GM12878 (cell line): ENCODE measurements around the gene TTLL3. TPM values are rescaled to one million over a fixed set of nuclear protein-coding genes. Genes with fewer than 3 reads are reported as not detected.

Experiments
- ATAC-seq: fragments of 200-7000 bp; cut with Tn5 transposase; 3 replicates; pipeline ENCODE4 v1.9.1; 2020; ENCODE audit warnings: mild to moderate bottlenecking, moderate library complexity
- BruUV-seq: library from RNA; stranded (reverse); fragments of 400-500 nt; replicated peaks from 2 replicates; lab custom pipeline; 2021; lab: Mats Ljungman, UMichigan
- CTCF ChIA-PET: fragments of 300-600 bp; sonication (Branson Sonifier 250); formaldehyde crosslinking; extraction: SDS; loops from one replicate; lab custom pipeline; 2021; ENCODE audit warnings: inconsistent platforms; lab: Yijun Ruan, JAX
- POLR2A ChIA-PET: fragments of 350-600 bp; formaldehyde crosslinking; extraction: SDS; loops from one replicate; lab custom pipeline; 2021; ENCODE audit warnings: inconsistent platforms; lab: Charles Lee
- RAD21 ChIA-PET: fragments of 300-600 bp; sonication (Branson Sonifier 250); formaldehyde crosslinking; loops from one replicate; lab custom pipeline; 2023; ENCODE audit warnings: antibody characterized with exemption; ENCODE audit not compliant: unreplicated experiment; lab: Charles Lee
- SMC1A ChIA-PET: fragments of 300-600 bp; sonication (Branson Sonifier 250); formaldehyde crosslinking; loops from one replicate; lab custom pipeline; 2023; ENCODE audit not compliant: unreplicated experiment, uncharacterized antibody; lab: Charles Lee
- DNase-seq: peaks from one replicate; pipeline ENCODE4 v3.0.0-alpha.2; 2011; ENCODE audit warnings: low read depth, low spot score
- FAIRE-seq: peaks from 3 replicates; lab custom pipeline; 2011; peaks lifted over from hg19 to GRCh38; lab: Jason Lieb, UNC
- H2AFZ ChIP-seq: 2 replicates; pipeline ENCODE4 v1.6.0; 2011; ENCODE audit warnings: low read depth, low read length, control low read depth; ENCODE audit not compliant: control insufficient read depth
- H3K27ac ChIP-seq: 2 replicates; pipeline ENCODE4 v1.5.1; 2011; ENCODE audit warnings: control low read depth; ENCODE audit not compliant: control insufficient read depth, insufficient read depth
- H3K27me3 ChIP-seq, 2 experiments: replicated peaks in 1 of 2; 2 replicates each; pipeline versions ENCODE4 v1.6.0 to v1.6.1; 2011; ENCODE audit warnings: low read length in 1 of 2; ENCODE audit not compliant: control insufficient read depth in 2 of 2, insufficient read depth in 2 of 2
- H3K36me3 ChIP-seq, 2 experiments: 2 replicates each; pipeline ENCODE4 v1.5.1; 2011; ENCODE audit warnings: low read length in 1 of 2; ENCODE audit not compliant: control insufficient read depth in 2 of 2, insufficient read depth in 2 of 2
- H3K4me1 ChIP-seq: 2 replicates; pipeline ENCODE4 v1.6.1; 2011; ENCODE audit warnings: mild to moderate bottlenecking, low read length, moderate library complexity, mixed read lengths; ENCODE audit not compliant: control insufficient read depth, insufficient read depth
- H3K4me2 ChIP-seq: 2 replicates; pipeline ENCODE4 v1.6.0; 2011; ENCODE audit warnings: control low read depth; ENCODE audit not compliant: control insufficient read depth, insufficient read depth
- H3K4me3 ChIP-seq: fragments of 200-600 bp; sonication (generic); 2 replicates; pipeline ENCODE4 v1.5.1; 2016
- H3K79me2 ChIP-seq: 2 replicates; pipeline ENCODE4 v1.6.0; 2011; ENCODE audit warnings: low read length; ENCODE audit not compliant: control insufficient read depth, insufficient read depth
- H3K9ac ChIP-seq: 2 replicates; pipeline ENCODE4 v1.8.0; 2011; ENCODE audit warnings: low read length, control low read depth, mixed read lengths; ENCODE audit not compliant: control insufficient read depth, insufficient read depth
- H3K9me3 ChIP-seq: replicated peaks from 3 replicates; pipeline ENCODE4 v1.5.1; 2011; ENCODE audit warnings: mild to moderate bottlenecking, low read length; ENCODE audit not compliant: control insufficient read depth, insufficient read depth
- H4K20me1 ChIP-seq: 2 replicates; pipeline ENCODE4 v1.6.0; 2011; ENCODE audit not compliant: control insufficient read depth, insufficient read depth
- BHLHE40 ChIP-seq, 2 experiments: fragments of 450-650 bp in 1 of 2; IDR thresholded peaks; 2 replicates each; pipeline ENCODE4 v1.6.1; 2011 to 2017; ENCODE audit warnings: low read depth in 2 of 2, borderline replicate concordance in 1 of 2, improper control_type of control experiment in 1 of 2, low read length in 1 of 2, mild to moderate bottlenecking in 1 of 2
- CHD4 ChIP-seq: fragments of 200-600 bp; sonication (generic); IDR thresholded peaks from 2 replicates; pipeline ENCODE4 v1.6.1; 2016; ENCODE audit warnings: mild to moderate bottlenecking
- EP300 ChIP-seq, 2 experiments: fragments of 150-350 bp in 1 of 2; IDR thresholded peaks; 2 replicates each; pipeline ENCODE4 v1.6.1; 2011 to 2012; ENCODE audit warnings: low read depth in 2 of 2, low read length in 2 of 2, borderline replicate concordance in 1 of 2, improper control_type of control experiment in 1 of 2, inconsistent platforms in 1 of 2; ENCODE audit not compliant: control insufficient read depth in 1 of 2
- IRF4 ChIP-seq: IDR thresholded peaks from 2 replicates; pipeline ENCODE4 v1.6.1; 2011; ENCODE audit warnings: low read depth, low read length
- KAT2A ChIP-seq: conservative IDR thresholded peaks from 2 replicates; pipeline ENCODE4 v1.6.1; 2011; ENCODE audit warnings: low read depth, low read length; ENCODE audit not compliant: control insufficient read depth
- NRF1 ChIP-seq: conservative IDR thresholded peaks from 2 replicates; pipeline ENCODE4 v1.6.1; 2011; ENCODE audit warnings: mild to moderate bottlenecking, low read depth, low read length, improper control_type of control experiment
- whole genome bisulfite sequencing: methylation state at CpG from one replicate; pipeline ENCODE4 v1.1.6; 2016; ENCODE audit warnings: low lambda C conversion rate; ENCODE audit not compliant: insufficient replicate concordance, insufficient coverage; ENCODE audit errors: missing lambda C conversion rate; 5-methylcytosine and 5-hydroxymethylcytosine counted together
- in situ Hi-C: fragments of 300-500 bp; cut with MboI; formaldehyde crosslinking; loops from 9 replicates; pipeline ENCODE4 v1.14.3; 2018; ENCODE audit warnings: mixed read lengths
- intact Hi-C: fragments of 100-400 bp; cut with micrococcal nuclease; formaldehyde crosslinking; loops from one replicate; pipeline ENCODE4 v1.14.2; 2022; ENCODE audit not compliant: unreplicated experiment
- polyA plus RNA-seq, 11 experiments: library from polyadenylated mRNA; depleted of rRNA in 4 of 11; unstranded in 6 of 11; stranded (reverse) in 5 of 11; fragments of >200 nt; fragmentation: Nextera tagmentation in 4 of 11; fragmentation: Illumina TruSeq in 1 of 11; extraction: Ambion mirVana in 4 of 11; extraction: Trizol in 1 of 11; gene quantifications; 1 replicate in 1 of 11; 2 replicates in 10 of 11; pipeline versions ENCODE4 v1.2.1 to v1.2.3, GENCODE V29; 2011 to 2016; ENCODE audit warnings: inconsistent platforms in 2 of 11, missing spikeins in 2 of 11, low read depth in 1 of 11
- total RNA-seq, 4 experiments: library from RNA; depleted of rRNA in 3 of 4; stranded (reverse); fragments of >200 nt in 3 of 4; fragmentation: Illumina TruSeq in 1 of 4; extraction: Trizol in 1 of 4; gene quantifications; 2 replicates each; pipeline versions ENCODE4 v1.2.1 to v1.2.3, GENCODE V29; 2013 to 2021
- TF ChIP-seq, protein P1 (sequence below): fragments of 450-650 bp; IDR thresholded peaks from 2 replicates; pipeline ENCODE4 v1.6.1; 2017; ENCODE audit warnings: mild to moderate bottlenecking, low read depth, inconsistent platforms; ENCODE audit not compliant: poor library complexity, severe bottlenecking
- TF ChIP-seq, protein P2 (sequence below): fragments of 450-650 bp; IDR thresholded peaks from 2 replicates; pipeline ENCODE4 v1.6.1; 2017; ENCODE audit warnings: mild to moderate bottlenecking, moderate library complexity
- TF ChIP-seq, protein P3 (sequence below): fragments of 450-650 bp; IDR thresholded peaks from 2 replicates; pipeline ENCODE4 v1.6.1; 2017; ENCODE audit warnings: mild to moderate bottlenecking
- TF ChIP-seq, protein P4 (sequence below): IDR thresholded peaks from 2 replicates; pipeline ENCODE4 v1.6.1; 2012; ENCODE audit warnings: low read length, inconsistent platforms

The TTLL3 gene
- total and polyA plus RNA-seq, 10 of the 15 experiments (the other 5 are each of a cell fraction or from before 2014, with no cell fraction given): 4.2 to 51.3 (median 18.9) TPM

DNA sequence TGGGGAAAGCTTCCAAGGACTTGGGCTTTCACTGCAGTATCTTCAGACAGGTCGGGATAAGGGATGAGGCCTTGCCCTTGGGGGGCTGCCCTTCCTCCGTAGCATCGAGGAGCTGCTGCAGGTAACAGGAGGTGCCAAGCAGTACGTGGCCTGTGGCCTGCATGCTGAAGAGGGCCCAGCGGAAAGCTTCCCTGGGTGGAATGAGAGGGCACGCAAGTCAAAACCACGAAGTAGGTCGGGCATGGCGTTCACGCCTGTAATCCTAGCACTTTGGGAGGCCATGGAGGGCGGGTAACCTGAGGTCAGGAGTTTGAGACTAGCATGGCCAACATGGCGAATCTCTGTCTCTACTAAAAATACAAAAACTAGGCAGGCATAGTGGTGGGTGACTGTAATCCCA is 57.0 kb downstream of the TTLL3 start:
- Histone ChIP-seq H3K79me2 (no peaks in the 10 kb centered on the region), H3K9ac (no peak overlapping the region), H3K4me1 (no peaks in the 10 kb centered on the region), H3K4me3 (no peak overlapping the region), H3K36me3 (no peaks in the 10 kb centered on the region), H3K27me3 (peaks cover 0 to 2% of the 10 kb centered on the region in 2 experiments; a peak in 1 of 4 replicates), H3K27ac (no peak overlapping the region), H3K4me2 (no peak overlapping the region), H4K20me1 (no peaks in the 10 kb centered on the region), H2AFZ (no peak overlapping the region), H3K9me3 (no peaks in the 10 kb centered on the region)
- ChIA-PET SMC1A (no interaction called here), POLR2A (no interaction called here), CTCF (interaction anchor here (0.6 kb wide), 1 partner anchor 34 kb away, joined by 4 read pairs; no protein-coding TSS in a partner anchor), RAD21 (interaction anchor here (1.2 kb wide), 1 partner anchor 22 kb away, joined by 5 read pairs; no protein-coding TSS in a partner anchor)
- ATAC-seq (no peak), DNase-seq (no peak), FAIRE-seq (no peak)
- no peak for TF ChIP-seq NRF1
- TF ChIP-seq CHD4: no peak
- TF ChIP-seq, protein P1, sequence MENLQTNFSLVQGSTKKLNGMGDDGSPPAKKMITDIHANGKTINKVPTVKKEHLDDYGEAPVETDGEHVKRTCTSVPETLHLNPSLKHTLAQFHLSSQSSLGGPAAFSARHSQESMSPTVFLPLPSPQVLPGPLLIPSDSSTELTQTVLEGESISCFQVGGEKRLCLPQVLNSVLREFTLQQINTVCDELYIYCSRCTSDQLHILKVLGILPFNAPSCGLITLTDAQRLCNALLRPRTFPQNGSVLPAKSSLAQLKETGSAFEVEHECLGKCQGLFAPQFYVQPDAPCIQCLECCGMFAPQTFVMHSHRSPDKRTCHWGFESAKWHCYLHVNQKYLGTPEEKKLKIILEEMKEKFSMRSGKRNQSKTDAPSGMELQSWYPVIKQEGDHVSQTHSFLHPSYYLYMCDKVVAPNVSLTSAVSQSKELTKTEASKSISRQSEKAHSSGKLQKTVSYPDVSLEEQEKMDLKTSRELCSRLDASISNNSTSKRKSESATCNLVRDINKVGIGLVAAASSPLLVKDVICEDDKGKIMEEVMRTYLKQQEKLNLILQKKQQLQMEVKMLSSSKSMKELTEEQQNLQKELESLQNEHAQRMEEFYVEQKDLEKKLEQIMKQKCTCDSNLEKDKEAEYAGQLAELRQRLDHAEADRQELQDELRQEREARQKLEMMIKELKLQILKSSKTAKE: no peak
- TF ChIP-seq, protein P2, sequence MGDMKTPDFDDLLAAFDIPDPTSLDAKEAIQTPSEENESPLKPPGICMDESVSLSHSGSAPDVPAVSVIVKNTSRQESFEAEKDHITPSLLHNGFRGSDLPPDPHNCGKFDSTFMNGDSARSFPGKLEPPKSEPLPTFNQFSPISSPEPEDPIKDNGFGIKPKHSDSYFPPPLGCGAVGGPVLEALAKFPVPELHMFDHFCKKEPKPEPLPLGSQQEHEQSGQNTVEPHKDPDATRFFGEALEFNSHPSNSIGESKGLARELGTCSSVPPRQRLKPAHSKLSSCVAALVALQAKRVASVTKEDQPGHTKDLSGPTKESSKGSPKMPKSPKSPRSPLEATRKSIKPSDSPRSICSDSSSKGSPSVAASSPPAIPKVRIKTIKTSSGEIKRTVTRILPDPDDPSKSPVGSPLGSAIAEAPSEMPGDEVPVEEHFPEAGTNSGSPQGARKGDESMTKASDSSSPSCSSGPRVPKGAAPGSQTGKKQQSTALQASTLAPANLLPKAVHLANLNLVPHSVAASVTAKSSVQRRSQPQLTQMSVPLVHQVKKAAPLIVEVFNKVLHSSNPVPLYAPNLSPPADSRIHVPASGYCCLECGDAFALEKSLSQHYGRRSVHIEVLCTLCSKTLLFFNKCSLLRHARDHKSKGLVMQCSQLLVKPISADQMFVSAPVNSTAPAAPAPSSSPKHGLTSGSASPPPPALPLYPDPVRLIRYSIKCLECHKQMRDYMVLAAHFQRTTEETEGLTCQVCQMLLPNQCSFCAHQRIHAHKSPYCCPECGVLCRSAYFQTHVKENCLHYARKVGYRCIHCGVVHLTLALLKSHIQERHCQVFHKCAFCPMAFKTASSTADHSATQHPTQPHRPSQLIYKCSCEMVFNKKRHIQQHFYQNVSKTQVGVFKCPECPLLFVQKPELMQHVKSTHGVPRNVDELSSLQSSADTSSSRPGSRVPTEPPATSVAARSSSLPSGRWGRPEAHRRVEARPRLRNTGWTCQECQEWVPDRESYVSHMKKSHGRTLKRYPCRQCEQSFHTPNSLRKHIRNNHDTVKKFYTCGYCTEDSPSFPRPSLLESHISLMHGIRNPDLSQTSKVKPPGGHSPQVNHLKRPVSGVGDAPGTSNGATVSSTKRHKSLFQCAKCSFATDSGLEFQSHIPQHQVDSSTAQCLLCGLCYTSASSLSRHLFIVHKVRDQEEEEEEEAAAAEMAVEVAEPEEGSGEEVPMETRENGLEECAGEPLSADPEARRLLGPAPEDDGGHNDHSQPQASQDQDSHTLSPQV: no peak
- TF ChIP-seq, protein P3, sequence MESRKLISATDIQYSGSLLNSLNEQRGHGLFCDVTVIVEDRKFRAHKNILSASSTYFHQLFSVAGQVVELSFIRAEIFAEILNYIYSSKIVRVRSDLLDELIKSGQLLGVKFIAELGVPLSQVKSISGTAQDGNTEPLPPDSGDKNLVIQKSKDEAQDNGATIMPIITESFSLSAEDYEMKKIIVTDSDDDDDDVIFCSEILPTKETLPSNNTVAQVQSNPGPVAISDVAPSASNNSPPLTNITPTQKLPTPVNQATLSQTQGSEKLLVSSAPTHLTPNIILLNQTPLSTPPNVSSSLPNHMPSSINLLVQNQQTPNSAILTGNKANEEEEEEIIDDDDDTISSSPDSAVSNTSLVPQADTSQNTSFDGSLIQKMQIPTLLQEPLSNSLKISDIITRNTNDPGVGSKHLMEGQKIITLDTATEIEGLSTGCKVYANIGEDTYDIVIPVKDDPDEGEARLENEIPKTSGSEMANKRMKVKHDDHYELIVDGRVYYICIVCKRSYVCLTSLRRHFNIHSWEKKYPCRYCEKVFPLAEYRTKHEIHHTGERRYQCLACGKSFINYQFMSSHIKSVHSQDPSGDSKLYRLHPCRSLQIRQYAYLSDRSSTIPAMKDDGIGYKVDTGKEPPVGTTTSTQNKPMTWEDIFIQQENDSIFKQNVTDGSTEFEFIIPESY: no peak
- TF ChIP-seq, protein P4, sequence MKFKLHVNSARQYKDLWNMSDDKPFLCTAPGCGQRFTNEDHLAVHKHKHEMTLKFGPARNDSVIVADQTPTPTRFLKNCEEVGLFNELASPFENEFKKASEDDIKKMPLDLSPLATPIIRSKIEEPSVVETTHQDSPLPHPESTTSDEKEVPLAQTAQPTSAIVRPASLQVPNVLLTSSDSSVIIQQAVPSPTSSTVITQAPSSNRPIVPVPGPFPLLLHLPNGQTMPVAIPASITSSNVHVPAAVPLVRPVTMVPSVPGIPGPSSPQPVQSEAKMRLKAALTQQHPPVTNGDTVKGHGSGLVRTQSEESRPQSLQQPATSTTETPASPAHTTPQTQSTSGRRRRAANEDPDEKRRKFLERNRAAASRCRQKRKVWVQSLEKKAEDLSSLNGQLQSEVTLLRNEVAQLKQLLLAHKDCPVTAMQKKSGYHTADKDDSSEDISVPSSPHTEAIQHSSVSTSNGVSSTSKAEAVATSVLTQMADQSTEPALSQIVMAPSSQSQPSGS: no peak
- no peak for TF ChIP-seq EP300 (IDR thresholded peaks at IDR 0.05; ENCODE audit: borderline replicate concordance in 1 of 2, control insufficient read depth in 1 of 2, low read depth in 2 of 2, low read length in 2 of 2)
- TF ChIP-seq BHLHE40 (IDR thresholded peaks at IDR 0.05; ENCODE audit: borderline replicate concordance in 1 of 2, low read depth in 2 of 2, low read length in 1 of 2): no peak
- TF ChIP-seq IRF4: no peak
- TF ChIP-seq KAT2A: no peak
- BruUV-seq: no TSS peak
- WGBS: 37% methylated on average over 12 of the region's 12 CpGs
- intact Hi-C loops (no loop called here), in situ Hi-C loops (no loop called here)
